Airway epithelial cell (primary cell): ENCODE measurements around the gene OCA2. TPM values are rescaled to one million over a fixed set of nuclear protein-coding genes. Genes with fewer than 3 reads are reported as not detected.

Experiments
- total RNA-seq: library from RNA; depleted of rRNA; stranded (reverse); fragments of >200 nt; gene quantifications from 2 replicates; pipeline ENCODE4 v1.2.3, GENCODE V29; 2015

OCA2 gene
- total RNA-seq: 0.63 and 0.88 TPM in 2 replicates

GRCh38 chr15:28098766-28099554 is at the start of gene OCA2:
Gene OCA2, minus strand, starts transcription at chr15:28099315. Its CDS starts 17,441 bp downstream, at chr15:28081874.

Other genes starting within 250 kb of the OCA2 start
- gene HERC2, start 222.9 kb upstream of the OCA2 start, total RNA-seq: 27.7 and 30.8 TPM in 2 replicates